HG03103 (cell line): ENCODE results near the gene FCRLB.
"Not testable (repeated sequence)": the region's sequence is repeated elsewhere in the genome, so short reads cannot be mapped to it uniquely, and the experiment has no call there.

Source experiments
- ATAC-seq: cut with Tn5 transposase; IDR thresholded peaks from one replicate; pipeline ENCODE4 v1.9.1; 2021; ENCODE audit warnings: low read depth; ENCODE audit not compliant: unreplicated experiment

Gene FCRLB

GRCh38 chr1:161718559-161719324 is 2.6 kb upstream of the FCRLB start:
- no peak for ATAC-seq

- ATAC-seq: no peak
Measured at GRCh38 chr1:161719325-161719611, 2.1 kb upstream of the FCRLB start.

GRCh38 chr1:161720422-161720821 is 922 bp upstream of the FCRLB start:
- no peak for ATAC-seq

GRCh38 chr1:161721738-161722343 is 497 bp downstream of the FCRLB start:
- no peak for ATAC-seq

- no peak for ATAC-seq
Measured at GRCh38 chr1:161722406-161722805, 1.1 kb downstream of the FCRLB start.

- ATAC-seq: no peak
Measured at GRCh38 chr1:161723459-161724141, 2.3 kb downstream of the FCRLB start.

GRCh38 chr1:161725258-161725907 is 4.0 kb downstream of the FCRLB start:
- not testable (repeated sequence) for ATAC-seq

GRCh38 chr1:161725908-161726472 is 4.6 kb downstream of the FCRLB start:
- ATAC-seq: no peak

GRCh38 chr1:161726473-161727255 is 5.3 kb downstream of the FCRLB start:
- no peak for ATAC-seq

GRCh38 chr1:161727256-161727924 is 6.0 kb downstream of the FCRLB start:
- ATAC-seq: no peak

GRCh38 chr1:161728376-161729226 is 7.3 kb downstream of the FCRLB start:
- ATAC-seq: no peak

- no peak for ATAC-seq
Measured at GRCh38 chr1:161730050-161730564, 8.8 kb downstream of the FCRLB start.

- ATAC-seq: no peak
Measured at GRCh38 chr1:161731241-161731640, 9.9 kb downstream of the FCRLB start.

GRCh38 chr1:161731981-161732718 is 10.8 kb downstream of the FCRLB start:
- ATAC-seq: no peak

GRCh38 chr1:161733526-161733925 is 12.2 kb downstream of the FCRLB start:
- no peak for ATAC-seq

GRCh38 chr1:161735837-161736236 is 14.5 kb downstream of the FCRLB start:
- no peak for ATAC-seq

GRCh38 chr1:161736335-161736969 is 15.1 kb downstream of the FCRLB start:
- ATAC-seq: no peak
